Caco-2 (cell line): ENCODE measurements around the gene CLEC1A. TPM values are rescaled to one million over a fixed set of nuclear protein-coding genes. Genes with fewer than 3 reads are reported as not detected.

ENCODE experiments used
- BruUV-seq: library from RNA; stranded (reverse); fragments of 400-500 nt; replicated peaks from 2 replicates; lab custom pipeline; 2021; lab: Mats Ljungman, UMichigan
- CTCF ChIA-PET: fragments of 300-600 bp; sonication (Branson Sonifier 250); formaldehyde crosslinking; loops from one replicate; lab custom pipeline; 2022; ENCODE audit warnings: antibody characterized with exemption; lab: Charles Lee
- POLR2A ChIA-PET: fragments of 300-600 bp; sonication (Branson Sonifier 250); formaldehyde crosslinking; loops from one replicate; lab custom pipeline; 2022; ENCODE audit warnings: antibody characterized with exemption; lab: Charles Lee
- DNase-seq, 2 experiments: peaks; one replicate each; pipeline versions ENCODE4 v3.0.0 to v3.0.0-alpha.2; 2020 to 2022
- H3K27me3 ChIP-seq: replicated peaks from 2 replicates; pipeline ENCODE4 v1.6.0; 2011; ENCODE audit warnings: low read length; ENCODE audit not compliant: control insufficient read depth, insufficient read depth
- H3K36me3 ChIP-seq: 2 replicates; pipeline ENCODE4 v1.5.1; 2011; ENCODE audit warnings: low read length; ENCODE audit not compliant: control insufficient read depth, insufficient read depth
- H3K4me1 ChIP-seq: fragments of 250-450 bp; sonication (Bioruptor Pico); 2 replicates; pipeline ENCODE4 v1.5.1; 2020; ENCODE audit warnings: mild to moderate bottlenecking
- H3K4me3 ChIP-seq: 2 replicates; pipeline ENCODE4 v1.5.1; 2011; ENCODE audit warnings: low read depth, mild to moderate bottlenecking, control low read depth, low read length
- H3K9me3 ChIP-seq: fragments of 250-450 bp; sonication (Bioruptor Pico); 2 replicates; pipeline ENCODE4 v1.5.1; 2020; ENCODE audit warnings: mild to moderate bottlenecking, moderate library complexity
- H3K27ac Mint-ChIP-seq: one replicate; pipeline ENCODE4 v1.8.0; 2022; ENCODE audit warnings: mixed read lengths; ENCODE audit not compliant: unreplicated experiment
- H3K27me3 Mint-ChIP-seq: one replicate; pipeline ENCODE4 v1.8.0; 2022; ENCODE audit warnings: mixed read lengths; ENCODE audit not compliant: insufficient read depth, unreplicated experiment
- H3K36me3 Mint-ChIP-seq: one replicate; pipeline ENCODE4 v1.8.0; 2022; ENCODE audit warnings: mild to moderate bottlenecking, mixed read lengths; ENCODE audit not compliant: insufficient read depth, unreplicated experiment
- H3K4me1 Mint-ChIP-seq: one replicate; pipeline ENCODE4 v1.8.0; 2022; ENCODE audit warnings: low read depth, mixed read lengths; ENCODE audit not compliant: unreplicated experiment
- H3K4me3 Mint-ChIP-seq: one replicate; pipeline ENCODE4 v1.8.0; 2022; ENCODE audit warnings: mild to moderate bottlenecking, moderate library complexity, mixed read lengths; ENCODE audit not compliant: unreplicated experiment
- H3K9me3 Mint-ChIP-seq: one replicate; pipeline ENCODE4 v1.8.0; 2022; ENCODE audit warnings: mixed read lengths; ENCODE audit not compliant: unreplicated experiment
- CTCF ChIP-seq, 2 experiments: fragments of 200-600 bp in 1 of 2; IDR thresholded peaks; 1 replicate in 1 of 2; 2 replicates in 1 of 2; pipeline versions ENCODE4 v1.5.1 to v1.8.0; 2011 to 2022; ENCODE audit warnings: antibody characterized with exemption in 1 of 2, control low read depth in 1 of 2, inconsistent platforms in 1 of 2, low read depth in 1 of 2, low read length in 1 of 2, mild to moderate bottlenecking in 1 of 2, moderate library complexity in 1 of 2; ENCODE audit not compliant: insufficient read depth in 1 of 2, severe bottlenecking in 1 of 2, unreplicated experiment in 1 of 2
- intact Hi-C: fragments of 100-400 bp; cut with micrococcal nuclease; formaldehyde crosslinking; loops from one replicate; pipeline ENCODE4 v1.10.0; 2022; ENCODE audit not compliant: unreplicated experiment
- total RNA-seq: library from RNA; stranded (reverse); gene quantifications from 2 replicates; pipeline ENCODE4 v1.2.3, GENCODE V29; 2022

CLEC1A gene
- total RNA-seq, 1 experiment from 2014 or later: not detected

GRCh38 chr12:10088031-10088430, 10.8 kb downstream of the CLEC1A start:
- H3K4me1 Mint-ChIP-seq: no peaks in the 10 kb centered on the region
- no peaks in the 10 kb centered on the region for H3K4me1 ChIP-seq
- POLR2A ChIA-PET: no interaction called here
- TF ChIP-seq CTCF (IDR thresholded peaks at IDR 0.05; ENCODE audit: insufficient read depth in 1 of 2, low read depth in 1 of 2, low read length in 1 of 2, severe bottlenecking in 1 of 2, unreplicated experiment in 1 of 2): no peak
- H3K27me3 Mint-ChIP-seq: peaks cover 27% of the 10 kb centered on the region
- H3K36me3 Mint-ChIP-seq: no peaks in the 10 kb centered on the region
- intact Hi-C loops: no loop called here
- CTCF ChIA-PET: no interaction called here
- no peak for DNase-seq
- H3K9me3 Mint-ChIP-seq: peaks cover 10% of the 10 kb centered on the region
- BruUV-seq: no TSS peak
- H3K4me3 Mint-ChIP-seq: no peak overlapping the region
- no peaks in the 10 kb centered on the region for H3K9me3 ChIP-seq
- H3K4me3 ChIP-seq: no peak overlapping the region
- no peaks in the 10 kb centered on the region for H3K36me3 ChIP-seq
- H3K27me3 ChIP-seq: 0 out of 2 replicates have a peak, but pooled peaks cover 2% of the 10 kb centered on the region
- H3K27ac Mint-ChIP-seq: no peak overlapping the region

GRCh38 chr12:10086387-10086786, 12.4 kb downstream of the CLEC1A start:
- Mint-ChIP-seq H3K27me3 (peaks cover 24% of the 10 kb centered on the region), H3K4me1 (no peaks in the 10 kb centered on the region), H3K27ac (no peak overlapping the region), H3K4me3 (no peak overlapping the region), H3K9me3 (peaks cover 10% of the 10 kb centered on the region), H3K36me3 (no peaks in the 10 kb centered on the region)
- DNase-seq: no peak
- H3K36me3 ChIP-seq: no peaks in the 10 kb centered on the region
- ChIA-PET POLR2A (no interaction called here), CTCF (no interaction called here)
- H3K9me3 ChIP-seq: no peaks in the 10 kb centered on the region
- BruUV-seq: no TSS peak
- TF ChIP-seq CTCF (IDR thresholded peaks at IDR 0.05; ENCODE audit: insufficient read depth in 1 of 2, low read depth in 1 of 2, low read length in 1 of 2, severe bottlenecking in 1 of 2, unreplicated experiment in 1 of 2): no peak
- intact Hi-C loops: no loop called here
- no peak overlapping the region for H3K4me3 ChIP-seq
- no peaks in the 10 kb centered on the region for H3K4me1 ChIP-seq
- 0 out of 2 replicates have a peak, but pooled peaks cover 2% of the 10 kb centered on the region for H3K27me3 ChIP-seq

GRCh38 chr12:10084733-10085132, 14.1 kb downstream of the CLEC1A start:
- H3K4me3 Mint-ChIP-seq: no peak overlapping the region
- no peaks in the 10 kb centered on the region for H3K9me3 ChIP-seq
- H3K4me1 ChIP-seq: no peaks in the 10 kb centered on the region
- no peak overlapping the region for H3K27ac Mint-ChIP-seq
- peaks cover 15% of the 10 kb centered on the region for H3K27me3 Mint-ChIP-seq
- no peaks in the 10 kb centered on the region for H3K4me1 Mint-ChIP-seq
- no peak overlapping the region for H3K4me3 ChIP-seq
- ChIA-PET POLR2A (interaction anchor here (0.6 kb wide), 1 partner anchor 47 kb away, joined by 5 read pairs; no protein-coding TSS in a partner anchor), CTCF (interaction anchor here (0.5 kb wide), 1 partner anchor 118 kb away, joined by 4 read pairs; no protein-coding TSS in a partner anchor)
- BruUV-seq: no TSS peak
- 0 out of 2 replicates have a peak, but pooled peaks cover 2% of the 10 kb centered on the region for H3K27me3 ChIP-seq
- H3K9me3 Mint-ChIP-seq: peaks cover 10% of the 10 kb centered on the region
- H3K36me3 Mint-ChIP-seq: no peaks in the 10 kb centered on the region
- DNase-seq: no peak
- H3K36me3 ChIP-seq: no peaks in the 10 kb centered on the region
- TF ChIP-seq CTCF (IDR thresholded peaks at IDR 0.05; ENCODE audit: insufficient read depth in 1 of 2, low read depth in 1 of 2, low read length in 1 of 2, severe bottlenecking in 1 of 2, unreplicated experiment in 1 of 2): no peak
- intact Hi-C loops: no loop called here
